Ovary (tissue), 9 donors: ENCODE results near the gene VENTX. TPM values are rescaled to one million over a fixed set of nuclear protein-coding genes. Genes with fewer than 3 reads are reported as not detected.

Experiments
- DNase-seq, 5 donors: peaks; one replicate each; pipeline ENCODE4 v3.0.0-alpha.2; 2019 to 2020
- H3K27ac ChIP-seq, 2 donors: fragments of 200-600 bp; one replicate each; pipeline versions ENCODE4 v1.5.1 to v1.8.0; 2019 to 2022
- H3K27me3 ChIP-seq: fragments of 200-600 bp; one replicate; pipeline ENCODE4 v1.8.0; 2022
- H3K36me3 ChIP-seq: fragments of 200-600 bp; sonication (generic); one replicate; pipeline ENCODE4 v1.5.1; 2019
- H3K4me1 ChIP-seq: one replicate; pipeline ENCODE4 v1.8.1; 2013; ENCODE audit warnings: mild to moderate bottlenecking, moderate library complexity; ENCODE audit not compliant: insufficient read depth
- H3K4me3 ChIP-seq: fragments of 200-600 bp; sonication (generic); one replicate; pipeline ENCODE4 v1.5.1; 2017
- H3K9me3 ChIP-seq, 2 donors: fragments of 200-600 bp in 1 of 2; sonication (generic) in 1 of 2; one replicate each; pipeline versions ENCODE4 v1.5.1 to v1.8.1; 2013 to 2019; ENCODE audit warnings: mild to moderate bottlenecking in 1 of 2, moderate library complexity in 1 of 2
- EP300 ChIP-seq: sonication (generic); formaldehyde crosslinking; IDR thresholded peaks from one replicate; pipeline ENCODE4 v1.6.1; 2017; ENCODE audit warnings: antibody characterized with exemption
- POLR2A ChIP-seq: fragments of 450-650 bp; IDR thresholded peaks from one replicate; pipeline ENCODE4 v1.6.1; 2017; ENCODE audit warnings: antibody characterized with exemption, mild to moderate bottlenecking, moderate library complexity
- WGBS, 3 donors: extraction: QIAGEN DNeasy Blood & Tissue Kit in 1 of 3; methylation state at CpG; one replicate each; pipeline versions ENCODE4 v1.1.5 to v1.1.7; 2013 to 2017; 5-methylcytosine and 5-hydroxymethylcytosine counted together
- intact Hi-C, 4 donors: fragments of 100-400 bp; cut with DNase I; formaldehyde crosslinking; loops; one replicate each; pipeline versions ENCODE4 v1.11.0 to v1.15.1; 2022 to 2023
- polyA plus RNA-seq, 2 donors: library from polyadenylated mRNA; stranded (reverse); fragments of 200-250 nt in 1 of 2; fragments of 350-450 nt in 1 of 2; fragmentation: Illumina TruSeq in 1 of 2; extraction: RNeasy Lipid Tissue Mini Kit (QIAGEN cat#74804) in 1 of 2; gene quantifications; one replicate each; pipeline ENCODE4 v1.2.3, GENCODE V29; 2013 to 2014
- total RNA-seq, 7 donors: library from RNA; depleted of rRNA in 2 of 7; stranded (reverse); fragments of >200 nt in 2 of 7; fragmentation: NEBNext Ultra II Directional in 3 of 7; extraction: Animal tissue kit (Norgen Biotek cat#: 25700) in 3 of 7; gene quantifications; one replicate each; pipeline versions ENCODE4 v1.1.0 to v1.2.4, GENCODE V29; 2016 to 2023
- TF ChIP-seq, protein P1 (sequence below), 3 donors: fragments of 450-650 bp in 2 of 3; fragments of 200-600 bp in 1 of 3; IDR thresholded peaks; one replicate each; pipeline versions ENCODE4 v1.5.1 to v1.8.0; 2016 to 2022; ENCODE audit warnings: antibody characterized with exemption in 3 of 3, mild to moderate bottlenecking in 1 of 3
- donor health status: DM: no; HTN: no; CAD: no; lungs with moderate emphysema.
- donor health status: DM: no; HTN: no; CAD: no.
- donor health status: Bipolar disorder and iron deficiency.
- donor health status: DM: yes; HTN: yes; CAD: no.
- donor health status: DM: no; HTN: no; CAD: no.
- donor health status: DM: yes; HTN: yes; CAD: no.

VENTX gene
- total and polyA plus RNA-seq, 9 donors = 0.23 to 2.2 (median 0.83) TPM

DNA sequence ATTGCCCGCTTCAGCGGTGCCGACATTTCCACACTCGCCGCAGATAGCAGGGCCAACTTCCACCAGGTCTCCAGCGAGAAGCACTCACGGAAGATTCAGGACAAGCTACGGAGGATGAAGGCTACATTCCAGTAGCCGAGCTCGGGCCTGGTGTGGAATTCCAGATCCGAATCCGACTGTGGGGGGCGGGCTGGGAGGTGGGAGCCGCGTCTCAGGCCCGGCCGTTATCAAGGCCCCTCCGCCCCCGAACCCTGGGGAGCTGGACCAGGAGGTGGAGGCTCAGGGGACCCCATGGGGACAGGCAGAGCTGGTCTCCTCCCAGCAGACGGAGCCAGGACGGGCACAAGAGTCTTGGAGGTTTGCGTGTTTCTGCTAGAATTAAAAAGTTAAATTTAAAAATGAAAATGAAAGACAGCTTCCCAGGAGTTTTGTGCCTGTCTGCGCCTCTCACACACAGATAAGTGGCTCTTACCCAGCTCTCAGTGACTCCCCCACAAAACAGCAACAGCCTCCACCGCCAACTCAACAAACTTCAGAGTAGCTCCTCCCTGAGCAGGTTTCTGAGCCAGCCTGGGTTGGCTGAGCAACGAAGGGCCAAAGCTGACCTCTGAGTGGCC, 12.8 kb upstream of the VENTX start:
- H3K27me3 ChIP-seq = no peaks in the 10 kb centered on the region
- H3K27ac ChIP-seq = peak overlapping the region; percentile 71 to 90
- H3K36me3 ChIP-seq = no peaks in the 10 kb centered on the region
- intact Hi-C loops = no loop called here
- peak; percentile 78 to 81 (median 81) for DNase-seq
- WGBS, 3 donors = 3 to 9% (median 8%) methylated on average over 25 of the region's 25 CpGs
- H3K4me1 ChIP-seq = peaks cover 11% of the 10 kb centered on the region
- peak overlapping the region; percentile 39 for H3K4me3 ChIP-seq
- H3K9me3 ChIP-seq = no peaks in the 10 kb centered on the region
- TF ChIP-seq, protein P1, sequence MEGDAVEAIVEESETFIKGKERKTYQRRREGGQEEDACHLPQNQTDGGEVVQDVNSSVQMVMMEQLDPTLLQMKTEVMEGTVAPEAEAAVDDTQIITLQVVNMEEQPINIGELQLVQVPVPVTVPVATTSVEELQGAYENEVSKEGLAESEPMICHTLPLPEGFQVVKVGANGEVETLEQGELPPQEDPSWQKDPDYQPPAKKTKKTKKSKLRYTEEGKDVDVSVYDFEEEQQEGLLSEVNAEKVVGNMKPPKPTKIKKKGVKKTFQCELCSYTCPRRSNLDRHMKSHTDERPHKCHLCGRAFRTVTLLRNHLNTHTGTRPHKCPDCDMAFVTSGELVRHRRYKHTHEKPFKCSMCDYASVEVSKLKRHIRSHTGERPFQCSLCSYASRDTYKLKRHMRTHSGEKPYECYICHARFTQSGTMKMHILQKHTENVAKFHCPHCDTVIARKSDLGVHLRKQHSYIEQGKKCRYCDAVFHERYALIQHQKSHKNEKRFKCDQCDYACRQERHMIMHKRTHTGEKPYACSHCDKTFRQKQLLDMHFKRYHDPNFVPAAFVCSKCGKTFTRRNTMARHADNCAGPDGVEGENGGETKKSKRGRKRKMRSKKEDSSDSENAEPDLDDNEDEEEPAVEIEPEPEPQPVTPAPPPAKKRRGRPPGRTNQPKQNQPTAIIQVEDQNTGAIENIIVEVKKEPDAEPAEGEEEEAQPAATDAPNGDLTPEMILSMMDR (IDR thresholded peaks at IDR 0.05) = no peak
- TF ChIP-seq POLR2A = no peak
- no peak for TF ChIP-seq EP300

DNA sequence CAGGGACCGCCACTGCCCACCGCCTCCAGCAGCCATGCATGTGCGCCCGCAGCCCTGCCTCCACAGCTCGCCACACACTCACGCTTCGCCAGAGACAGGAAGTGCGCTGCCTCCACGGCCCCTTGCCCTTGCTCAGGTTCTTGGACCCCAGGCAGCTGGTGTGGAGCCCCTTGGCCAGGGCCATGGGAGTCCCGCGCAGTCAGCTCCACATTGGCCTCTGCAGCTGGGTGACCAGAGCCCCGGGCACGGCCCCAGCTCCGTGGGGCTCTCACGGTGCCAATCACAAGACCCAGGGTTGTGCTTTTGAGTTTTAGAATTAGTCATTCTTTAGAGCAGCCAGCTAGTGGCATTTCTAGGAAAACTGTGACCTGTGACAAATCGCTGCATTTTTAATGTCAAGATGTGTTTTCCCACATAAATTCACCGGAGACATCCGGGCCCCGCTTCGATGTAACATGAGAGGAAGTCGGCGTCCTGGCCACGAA, 11.9 kb upstream of the VENTX start:
- peak overlapping the region; percentile 71 to 90 for H3K27ac ChIP-seq
- H3K9me3 ChIP-seq = no peaks in the 10 kb centered on the region
- peaks cover 14% of the 10 kb centered on the region for H3K4me1 ChIP-seq
- H3K4me3 ChIP-seq = no peak overlapping the region
- H3K27me3 ChIP-seq = no peaks in the 10 kb centered on the region
- TF ChIP-seq, protein P1 (IDR thresholded peaks at IDR 0.05) = no peak
- TF ChIP-seq EP300 = no peak
- TF ChIP-seq POLR2A = no peak
- DNase-seq = peak in 1 of 5 donors; percentile 53
- WGBS, 3 donors = 88 to 95% (median 90%) methylated on average over 23 of the region's 23 CpGs
- no peaks in the 10 kb centered on the region for H3K36me3 ChIP-seq
- intact Hi-C loops = no loop called here

GRCh38 chr10:133226251-133226808, 11.3 kb upstream of the VENTX start:
- Histone ChIP-seq H3K4me3 (no peak overlapping the region), H3K27me3 (no peaks in the 10 kb centered on the region), H3K27ac (no peak overlapping the region), H3K9me3 (no peaks in the 10 kb centered on the region), H3K4me1 (peaks cover 18% of the 10 kb centered on the region), H3K36me3 (no peaks in the 10 kb centered on the region)
- DNase-seq = no peak
- intact Hi-C loops = no loop called here
- WGBS, 3 donors = 90 to 93% (median 90%) methylated on average over 30 of the region's 30 CpGs
- TF ChIP-seq, protein P1 (IDR thresholded peaks at IDR 0.05) = no peak
- TF ChIP-seq POLR2A = no peak
- TF ChIP-seq EP300 = no peak

DNA sequence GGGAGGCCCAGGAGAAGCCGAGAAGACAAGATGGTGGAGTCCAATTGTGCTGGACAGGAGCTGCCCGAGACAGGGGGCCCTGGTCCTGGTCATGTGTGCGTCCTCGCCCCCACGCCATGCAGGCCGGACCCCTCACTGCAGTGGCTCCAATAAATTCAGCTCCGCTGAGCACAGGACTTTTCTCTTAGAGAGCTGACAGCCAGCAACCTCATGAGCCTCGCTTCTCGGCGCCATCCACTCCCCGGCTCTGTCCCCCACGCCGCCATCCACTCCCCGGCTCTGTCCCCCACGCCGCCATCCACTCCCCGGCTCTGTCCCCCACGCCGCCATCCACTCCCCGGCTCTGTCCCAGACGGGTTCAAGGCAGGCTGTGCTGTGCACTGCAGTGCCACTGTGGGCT, 10.4 kb upstream of the VENTX start:
- H3K27me3 ChIP-seq = no peaks in the 10 kb centered on the region
- 94 to 96% (median 95%) methylated on average over 21 of the region's 21 CpGs for WGBS, 3 donors
- intact Hi-C loops = no loop called here

More for the DNA sequence above, 10.4 kb upstream of the VENTX start:
- Histone ChIP-seq H3K27ac (no peak overlapping the region), H3K4me3 (no peak overlapping the region), H3K9me3 (no peaks in the 10 kb centered on the region), H3K36me3 (no peaks in the 10 kb centered on the region), H3K4me1 (peaks cover 20% of the 10 kb centered on the region)
- DNase-seq = no peak
- no peak for TF ChIP-seq EP300
- TF ChIP-seq, protein P1 (IDR thresholded peaks at IDR 0.05) = no peak
- no peak for TF ChIP-seq POLR2A
